Motor neuron (in vitro differentiated cells): ENCODE results near the gene LEFTY2. TPM values are rescaled to one million over a fixed set of nuclear protein-coding genes. Genes with fewer than 3 reads are reported as not detected.
"Not testable (repeated sequence)": the region's sequence is repeated elsewhere in the genome, so short reads cannot be mapped to it uniquely, and the experiment has no call there.

Source experiments
- ATAC-seq, 8 experiments: fragments of 200-7000 bp; cut with Tn5 transposase; replicated peaks in 6 of 8; 2 replicates each; pipeline ENCODE4 v1.8.0; 2021; ENCODE audit warnings: mild to moderate bottlenecking in 8 of 8, moderate library complexity in 8 of 8
- H3K27ac ChIP-seq, 2 donors: fragments of 250-450 bp; sonication (Bioruptor Pico); 2 replicates each; pipeline ENCODE4 v1.9.0; 2021; ENCODE audit warnings: antibody characterized with exemption in 2 of 2, mild to moderate bottlenecking in 2 of 2, moderate library complexity in 1 of 2
- H3K4me1 ChIP-seq, 2 donors: fragments of 250-450 bp; sonication (Bioruptor Pico); replicated peaks in 1 of 2; 2 replicates each; pipeline ENCODE4 v1.6.1; 2021; ENCODE audit warnings: antibody characterized with exemption in 2 of 2, mild to moderate bottlenecking in 2 of 2, moderate library complexity in 1 of 2
- H3K4me3 ChIP-seq, 5 donors: fragments of 250-450 bp; sonication (Bioruptor Pico); 2 replicates each; pipeline ENCODE4 v1.9.0; 2021; ENCODE audit warnings: antibody characterized with exemption in 5 of 5, mild to moderate bottlenecking in 5 of 5, moderate library complexity in 4 of 5
- WGBS, 10 experiments: fragments of 450-650 bp; shearing (Covaris generic); methylation state at CpG; one replicate each; pipeline ENCODE4 v1.0.0; 2022; 5-methylcytosine and 5-hydroxymethylcytosine counted together
- in situ Hi-C, 9 experiments: fragments of 400-800 bp; cut with MboI; loops; one replicate each; pipeline ENCODE4 v1.15.0; 2021; ENCODE audit warnings: low sequenced_read_pairs in 9 of 9, low pct_unique_long_range_greater_than_20kb in 2 of 9; ENCODE audit not compliant: unreplicated experiment in 9 of 9
- total RNA-seq, 8 experiments: library from RNA; unstranded; fragments of 300-600 nt; gene quantifications; 2 replicates each; pipeline versions ENCODE4 v1.2.3 to v1.2.4, GENCODE V29; 2022

The LEFTY2 gene
- total RNA-seq, 8 experiments from 2014 or later, result 0.13 to 36.6 (median 0.63) TPM; not detected in 1

DNA sequence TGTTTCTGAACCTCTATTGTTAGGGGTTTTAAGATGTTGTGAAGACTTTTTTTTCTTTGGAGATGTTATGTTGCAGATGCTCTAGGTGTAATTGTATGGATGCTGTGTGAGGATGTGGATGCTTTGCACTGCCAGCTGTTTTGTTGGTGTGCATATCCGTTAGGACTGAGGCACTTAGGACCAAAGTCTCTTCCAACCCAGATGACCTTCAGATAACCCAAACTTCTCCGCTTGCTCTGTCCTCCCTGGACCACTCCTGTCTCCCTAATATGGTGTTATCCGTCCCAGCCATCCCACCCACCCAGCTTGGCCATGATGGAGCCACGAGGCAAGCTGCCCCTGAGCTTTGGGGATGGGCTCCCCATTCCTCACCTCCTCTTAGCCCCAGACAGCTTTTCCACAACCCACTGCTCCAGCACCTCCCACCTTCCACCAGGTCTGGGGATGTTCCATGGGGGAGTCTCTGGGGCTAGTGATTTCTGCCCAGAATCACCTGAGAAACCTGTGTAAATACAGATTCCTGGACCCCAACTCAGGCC is 5.1 kb upstream of the LEFTY2 start:
- peaks cover 14 to 24% of the 10 kb centered on the region in 2 donors for H3K4me1 ChIP-seq
- H3K4me3 ChIP-seq, result no peak overlapping the region
- WGBS, 10 experiments, result 26 to 67% (median 40%) methylated on average over 1 to 4 of the region's 4 CpGs; no CpG with 5 or more reads in 3 of the 10 experiments
- no peak for ATAC-seq
- H3K27ac ChIP-seq, result no peak overlapping the region
- in situ Hi-C loops, result no loop called here

DNA sequence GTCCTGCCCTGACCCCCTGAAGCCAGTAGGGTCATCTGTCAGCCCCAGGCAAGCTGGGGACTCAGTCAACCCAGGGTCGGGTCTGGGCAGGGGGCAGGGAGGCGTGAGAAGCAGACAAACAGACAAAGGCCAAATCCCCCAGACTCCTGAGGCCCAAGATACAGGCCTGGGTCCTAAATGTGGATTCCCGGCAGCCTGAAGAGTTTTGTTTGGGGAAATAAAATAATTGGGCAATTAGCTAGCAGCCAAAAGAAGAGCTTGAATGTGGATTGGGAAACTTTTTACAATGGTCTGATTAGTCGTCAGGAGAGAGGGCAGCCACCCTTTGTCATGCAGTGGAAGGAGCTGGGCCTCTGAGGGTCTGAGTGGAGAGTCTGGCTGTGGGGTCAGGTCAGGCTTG is 4.5 kb upstream of the LEFTY2 start:
- H3K4me1 ChIP-seq, result peaks cover 19 to 29% of the 10 kb centered on the region in 2 donors
- no peak for ATAC-seq
- no peak overlapping the region for H3K27ac ChIP-seq
- 0 to 60% (median 16%) methylated on average over 1 to 4 of the region's 4 CpGs; no CpG with 5 or more reads in 2 of the 10 experiments for WGBS, 10 experiments
- in situ Hi-C loops, result no loop called here
- H3K4me3 ChIP-seq, result no peak overlapping the region

DNA sequence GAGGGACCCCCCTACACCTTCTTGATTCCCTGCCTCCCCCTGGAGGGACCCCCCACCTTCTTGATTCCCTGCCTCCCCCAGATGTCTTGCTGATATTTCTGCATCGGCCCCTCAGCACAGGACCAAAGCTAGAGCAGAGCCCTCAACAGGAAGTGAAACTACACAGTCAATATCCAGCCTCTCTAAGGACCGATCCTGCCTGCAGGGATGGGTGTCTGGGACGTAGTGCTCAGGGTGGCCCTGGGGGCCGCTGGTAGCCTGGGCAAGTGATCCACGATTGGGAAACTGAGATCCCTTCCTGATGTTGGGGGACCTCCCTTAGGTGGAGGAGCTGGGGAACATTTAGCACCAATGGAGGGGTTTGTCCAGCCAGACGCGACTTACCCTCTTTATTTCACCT is 3.9 kb upstream of the LEFTY2 start:
- no peak for ATAC-seq

DNA sequence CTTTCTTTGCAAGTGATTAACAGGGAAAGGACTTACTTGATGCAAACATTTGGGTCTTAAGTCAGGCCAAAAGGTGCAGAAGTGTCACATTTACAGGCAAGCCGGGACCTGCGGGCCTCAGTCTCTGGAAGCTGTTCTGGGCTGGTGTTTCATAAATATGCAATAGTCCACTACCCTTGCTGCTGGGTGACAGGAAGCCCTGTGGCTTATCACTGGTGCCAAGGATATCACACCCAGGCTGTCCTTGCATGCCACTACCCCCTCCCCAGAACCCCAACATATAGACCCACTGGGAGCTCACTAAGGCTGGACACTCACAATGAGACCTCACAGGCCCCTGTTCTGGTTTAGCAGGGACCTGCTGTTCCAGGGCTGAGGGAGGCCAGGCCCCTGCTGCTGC is 3.4 kb upstream of the LEFTY2 start:
- ATAC-seq, result no peak
- no peak overlapping the region for H3K27ac ChIP-seq
- in situ Hi-C loops, result no loop called here
- H3K4me1 ChIP-seq, result peaks cover 19 to 33% of the 10 kb centered on the region in 2 donors
- no peak overlapping the region for H3K4me3 ChIP-seq
- 68 to 100% (median 80%) methylated on average over 1 to 2 of the region's 2 CpGs; no CpG with 5 or more reads in 7 of the 10 experiments for WGBS, 10 experiments

More for the DNA sequence above, 3.9 kb upstream of the LEFTY2 start:
- WGBS, 10 experiments, result 37 to 100% (median 80%) methylated on average over 1 to 3 of the region's 7 CpGs; no CpG with 5 or more reads in 5 of the 10 experiments
- Histone ChIP-seq H3K4me3 (no peak overlapping the region), H3K27ac (no peak overlapping the region), H3K4me1 (peaks cover 19 to 33% of the 10 kb centered on the region in 2 donors)
- in situ Hi-C loops, result no loop called here

DNA sequence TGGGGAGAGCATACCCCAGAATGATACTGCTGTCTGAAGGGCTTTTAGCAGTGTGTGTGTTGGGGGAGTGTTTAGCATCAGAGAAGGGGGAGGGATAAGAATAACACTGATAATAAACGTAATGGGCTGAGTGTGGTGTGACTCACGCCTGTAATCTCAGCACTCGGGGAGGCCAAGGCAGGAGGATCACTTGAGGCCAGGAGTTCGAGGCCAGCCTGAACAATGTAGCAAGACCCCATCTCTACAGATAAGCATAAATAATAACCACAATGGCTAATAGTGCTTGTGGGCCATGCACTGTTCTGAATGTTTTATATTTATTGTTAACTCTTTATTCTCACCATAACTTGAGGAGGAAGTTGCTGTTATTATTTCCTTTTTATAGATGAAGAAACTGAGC is 2.6 kb upstream of the LEFTY2 start:
- in situ Hi-C loops, result no loop called here
- ATAC-seq, result no peak
- Histone ChIP-seq H3K4me3 (no peak overlapping the region), H3K4me1 (peaks cover 19 to 33% of the 10 kb centered on the region in 2 donors), H3K27ac (no peak overlapping the region)
- WGBS, 10 experiments, result 0 to 95% (median 86%) methylated on average over 1 to 4 of the region's 4 CpGs; no CpG with 5 or more reads in 2 of the 10 experiments

DNA sequence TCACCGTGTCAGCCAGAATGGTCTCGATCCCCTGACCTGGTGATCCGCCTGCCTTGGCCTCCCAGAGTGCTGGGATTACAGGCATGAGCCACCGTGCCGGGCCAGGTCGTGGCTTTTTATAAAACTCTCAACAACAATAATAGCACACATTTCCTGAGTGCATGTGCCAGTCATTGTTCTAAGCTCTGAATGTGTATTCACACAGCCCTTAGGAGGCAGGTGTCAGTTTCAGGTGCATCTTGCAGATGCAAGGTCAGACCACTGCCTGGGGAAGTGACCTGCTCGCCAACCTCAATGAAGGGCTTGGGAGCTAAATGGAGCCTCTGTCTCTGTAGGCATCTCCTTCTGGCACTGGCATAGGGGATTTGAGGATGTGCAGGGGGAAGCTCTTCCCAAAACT is 1.6 kb upstream of the LEFTY2 start:
- H3K27ac ChIP-seq, result no peak overlapping the region

DNA sequence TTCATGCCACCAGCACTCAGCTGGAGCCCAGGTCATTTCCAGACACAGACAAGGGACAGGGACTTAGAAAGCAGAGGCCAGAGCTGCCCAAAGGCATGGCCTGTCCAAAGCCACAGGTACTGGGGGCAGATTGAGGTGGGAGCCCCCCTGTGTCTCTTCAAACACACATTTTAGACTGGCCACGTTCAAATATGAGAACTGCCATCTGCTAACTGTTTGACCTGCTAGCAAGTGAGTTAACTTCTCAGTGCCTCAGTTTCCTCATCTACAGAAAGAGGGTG is 862 bp upstream of the LEFTY2 start:
- H3K27ac ChIP-seq, result no peak overlapping the region
- ATAC-seq, result no peak
- WGBS, 10 experiments, result 33 to 67% (median 45%) methylated on average over 1 of the region's 1 CpG; no CpG with 5 or more reads in 6 of the 10 experiments
- no peak overlapping the region for H3K4me3 ChIP-seq
- in situ Hi-C loops, result no loop called here
- peaks cover 19 to 33% of the 10 kb centered on the region in 2 donors for H3K4me1 ChIP-seq

More for the DNA sequence above, 1.6 kb upstream of the LEFTY2 start:
- in situ Hi-C loops, result no loop called here
- 50 to 93% (median 79%) methylated on average over 2 to 6 of the region's 7 CpGs; no CpG with 5 or more reads in 4 of the 10 experiments for WGBS, 10 experiments
- no peak for ATAC-seq
- peaks cover 19 to 33% of the 10 kb centered on the region in 2 donors for H3K4me1 ChIP-seq
- H3K4me3 ChIP-seq, result no peak overlapping the region

DNA sequence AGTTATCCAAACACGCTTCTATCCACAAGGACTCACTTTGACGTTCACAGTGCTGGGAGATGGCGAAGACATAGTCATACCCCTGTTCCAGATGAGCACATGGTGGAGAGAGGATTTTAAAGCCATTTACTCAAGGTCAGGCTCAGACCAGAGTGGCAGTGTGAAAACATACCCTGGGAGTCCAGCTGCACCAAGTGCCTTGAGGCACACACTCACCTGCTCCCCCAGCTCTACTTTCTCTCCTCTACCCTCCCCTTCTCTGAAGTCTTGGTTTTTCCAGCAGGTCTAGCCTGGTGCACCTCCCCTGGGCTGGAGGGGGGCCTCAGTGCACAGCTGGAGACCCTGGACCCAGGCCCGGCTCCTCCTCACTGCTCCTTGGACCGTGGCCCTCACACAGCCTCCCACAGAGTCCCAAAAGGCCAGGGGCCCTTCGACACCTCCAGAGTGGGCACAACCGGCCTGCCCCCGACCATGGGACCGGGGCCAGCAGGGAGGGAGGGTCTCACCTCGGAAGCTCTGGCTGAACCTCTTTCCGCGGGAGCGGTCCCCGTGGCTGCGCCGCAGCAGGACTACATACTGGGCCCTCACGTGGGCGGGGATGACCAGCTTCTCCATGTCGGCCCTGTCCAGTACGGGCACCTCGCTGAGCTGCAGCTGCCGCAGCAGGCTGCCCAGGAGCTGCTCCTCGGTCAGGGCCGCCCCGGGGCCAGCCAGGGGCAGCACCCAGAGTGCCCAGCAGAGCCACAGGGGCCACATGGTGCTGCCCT is 452 bp downstream of the LEFTY2 start:
- H3K4me1 ChIP-seq, result peaks cover 15 to 28% of the 10 kb centered on the region in 2 donors
- WGBS, 10 experiments, result 57 to 100% (median 88%) methylated on average over 1 to 18 of the region's 25 CpGs; no CpG with 5 or more reads in 4 of the 10 experiments
- H3K4me3 ChIP-seq, result no peak overlapping the region
- peak in 5 of 8 experiments; percentile 2 to 31 (median 16) for ATAC-seq
- in situ Hi-C loops, result no loop called here
- H3K27ac ChIP-seq, result no peak overlapping the region

DNA sequence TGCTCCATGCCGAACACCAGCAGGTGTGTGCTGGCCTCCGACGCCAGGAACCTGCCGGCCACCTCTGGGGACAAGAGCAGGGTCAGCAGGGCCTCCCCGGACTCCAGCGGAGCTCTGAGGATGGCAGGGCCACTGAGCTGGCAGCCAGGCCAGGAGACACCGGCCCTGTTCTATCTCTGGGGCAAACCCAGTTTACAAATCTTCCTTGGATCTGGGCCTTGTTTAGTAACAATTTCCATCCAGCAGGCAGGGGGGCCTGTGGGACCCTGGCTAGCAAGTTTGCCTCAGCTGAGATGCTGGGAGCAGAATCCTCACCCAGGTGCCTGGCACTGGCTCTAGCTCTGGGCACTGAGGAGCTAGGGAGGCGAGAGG is 1.1 kb downstream of the LEFTY2 start:
- in situ Hi-C loops, H3K27ac ChIP-seq, ATAC-seq, H3K4me3 ChIP-seq: not testable (repeated sequence)
- H3K4me1 ChIP-seq, result peaks cover 12 to 22% of the 10 kb centered on the region in 2 donors
- 71% methylated on average over 1 of the region's 8 CpGs; no CpG with 5 or more reads in 9 of the 10 experiments for WGBS, 10 experiments

DNA sequence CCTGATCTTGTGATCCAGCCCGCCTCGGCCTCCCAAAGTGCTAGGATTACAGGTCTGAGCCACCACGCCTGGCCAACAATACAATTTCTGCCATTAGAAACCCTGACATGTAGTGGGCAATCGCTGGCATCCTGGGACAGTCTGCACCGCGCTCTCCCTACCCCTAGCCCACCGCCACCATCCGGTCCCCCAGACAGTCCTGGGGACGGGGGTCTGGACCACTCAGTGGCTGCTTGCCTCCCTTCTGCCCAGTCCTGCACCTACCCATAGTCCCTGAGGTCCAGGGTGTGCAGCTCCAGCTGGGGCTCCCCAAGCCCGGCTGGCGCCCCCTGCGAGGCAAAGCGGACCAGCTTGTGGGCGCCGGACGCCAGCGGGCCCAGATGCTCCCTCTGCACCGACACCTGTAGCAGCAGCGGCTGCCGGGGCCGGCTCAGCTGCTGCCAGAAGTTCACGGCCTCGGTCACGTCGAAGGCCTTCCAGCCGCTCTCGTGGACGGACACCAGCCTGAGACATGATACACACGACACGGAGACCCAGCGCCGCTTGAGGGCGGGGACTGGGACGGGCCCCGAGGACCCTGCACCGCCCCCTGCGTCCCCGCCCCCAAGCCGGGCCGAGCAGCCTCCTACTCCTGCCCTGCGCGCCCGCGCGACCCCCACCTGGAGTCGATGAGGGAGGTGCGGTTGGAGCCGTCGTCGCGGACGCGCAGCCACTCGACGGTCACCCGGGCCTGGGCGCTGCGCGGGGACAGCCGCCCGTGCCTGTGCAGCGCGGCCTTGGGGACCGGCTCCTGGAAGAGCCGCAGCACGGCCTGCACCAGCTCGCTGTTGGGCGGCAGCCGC is 1.7 kb downstream of the LEFTY2 start:
- peaks cover 12 to 19% of the 10 kb centered on the region in 2 donors for H3K4me1 ChIP-seq
- H3K4me3 ChIP-seq, in situ Hi-C loops, H3K27ac ChIP-seq: not testable (repeated sequence)
- ATAC-seq, result peak in 3 of 8 experiments; percentile 41 to 62 (median 61)
- 81 to 100% (median 94%) methylated on average over 2 to 6 of the region's 69 CpGs; no CpG with 5 or more reads in 5 of the 10 experiments for whole genome bisulfite sequencing, 10 experiments

DNA sequence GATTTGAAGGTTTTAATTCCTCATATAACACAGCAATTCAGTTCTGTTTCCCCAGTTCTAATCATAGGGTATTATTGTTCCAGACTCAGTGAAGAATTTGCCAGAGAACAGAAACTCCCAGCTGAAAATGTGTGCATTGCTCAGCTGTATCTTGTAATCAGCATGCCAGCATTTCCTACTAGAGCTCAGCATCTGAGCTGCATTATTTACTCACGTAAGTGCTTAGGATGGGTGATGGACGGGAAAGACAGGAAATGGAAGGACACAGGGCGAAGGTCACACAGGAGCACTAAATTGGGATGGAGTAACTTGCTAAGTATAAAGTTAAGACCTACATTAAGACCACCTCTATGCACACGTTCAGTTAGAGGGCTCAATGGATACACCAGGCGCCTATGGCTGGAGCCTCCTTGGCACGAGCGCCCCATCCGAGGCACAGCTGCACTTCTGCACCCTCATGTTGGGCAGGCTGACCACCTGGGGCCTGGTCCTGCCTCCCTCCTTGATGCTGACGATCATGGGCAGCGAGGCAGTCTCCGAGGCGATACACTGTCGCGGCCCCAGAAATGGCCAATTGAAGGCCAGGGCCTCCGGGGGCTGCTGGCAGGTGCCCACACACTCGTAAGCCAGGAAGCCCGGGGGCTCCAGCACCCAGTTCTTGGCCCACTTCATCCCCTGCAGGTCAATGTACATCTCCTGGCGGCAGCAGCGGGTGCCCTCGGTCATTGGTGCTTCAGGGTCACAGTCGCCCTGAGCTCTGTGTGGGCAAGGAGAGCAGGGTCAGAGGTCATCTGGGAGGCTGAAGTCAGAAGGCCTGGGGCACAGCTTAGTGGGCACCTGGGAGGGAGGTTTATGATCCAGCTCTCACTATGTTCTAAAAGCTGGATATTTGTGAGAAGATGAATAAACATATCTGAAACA is 3.7 kb downstream of the LEFTY2 start:
- WGBS, 10 experiments, result 79 to 100% (median 84%) methylated on average over 1 to 8 of the region's 21 CpGs; no CpG with 5 or more reads in 3 of the 10 experiments
- Histone ChIP-seq H3K4me3 (no peak overlapping the region), H3K4me1 (peaks cover 12 to 19% of the 10 kb centered on the region in 2 donors), H3K27ac (no peak overlapping the region)
- in situ Hi-C loops, result no loop called here
- no peak for ATAC-seq

DNA sequence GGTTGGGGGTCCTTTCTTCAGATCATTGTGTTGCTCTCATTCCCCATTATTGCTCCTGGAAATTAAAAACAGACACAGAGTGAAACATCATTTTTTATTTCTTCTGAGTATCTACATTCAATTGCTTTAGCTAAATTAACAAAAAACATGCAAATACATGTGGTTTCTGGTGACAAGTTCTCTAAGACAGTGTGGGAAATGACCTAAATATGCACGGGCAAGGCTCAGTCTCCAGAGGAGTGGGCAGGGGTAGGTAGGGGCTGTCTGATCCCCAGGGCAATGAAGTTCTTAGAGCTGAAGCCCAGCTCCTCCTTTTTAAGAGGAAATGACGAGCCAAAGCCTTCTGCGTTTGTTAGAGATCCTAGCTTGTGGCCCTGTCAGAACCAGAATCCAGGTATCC is 4.5 kb downstream of the LEFTY2 start:
- 4 to 80% (median 60%) methylated on average over 1 to 3 of the region's 3 CpGs; no CpG with 5 or more reads in 3 of the 10 experiments for WGBS, 10 experiments
- peak in 2 of 8 experiments; percentile 58 to 67 for ATAC-seq
- Histone ChIP-seq H3K4me3 (no peak overlapping the region), H3K27ac (no peak overlapping the region), H3K4me1 (peaks cover 8 to 13% of the 10 kb centered on the region in 2 donors)
- in situ Hi-C loops, result no loop called here
